ENCODE data around the gene SERPINB4. TPM values are rescaled to one million over a fixed set of nuclear protein-coding genes. Genes with fewer than 3 reads are reported as not detected.
"Not testable (repeated sequence)": the region's sequence is repeated elsewhere in the genome, so short reads cannot be mapped to it uniquely, and the experiment has no call there.

SERPINB4 gene
- polyA plus RNA-seq (2013), result not detected in 2 replicates

GRCh38 chr18:63644142-63644541 lies at the start of gene SERPINB4:
SERPINB4 (minus strand) TSS chr18:63644256; CDS start chr18:63643577, 679 bp downstream.
- not testable (repeated sequence) for H2BK12ac ChIP-seq (ENCODE audit: low read length); H4K91ac ChIP-seq (ENCODE audit: low read depth, low read length); H3K18ac ChIP-seq (ENCODE audit: low read length); H3K23ac ChIP-seq (ENCODE audit: low read length); H3K14ac ChIP-seq (ENCODE audit: low read length); H3K9me3 ChIP-seq (ENCODE audit: insufficient read depth, low read depth, low read length); H3K27me3 ChIP-seq (ENCODE audit: insufficient read depth, low read length); H3K4ac ChIP-seq (ENCODE audit: low read depth, low read length); H3K27ac ChIP-seq (ENCODE audit: low read depth, low read length); H2AK5ac ChIP-seq (ENCODE audit: low read length); H4K12ac ChIP-seq (ENCODE audit: low read depth, low read length); H3K9ac ChIP-seq (ENCODE audit: low read length); H3K4me3 ChIP-seq (ENCODE audit: low read depth, low read length); H3K79me1 ChIP-seq (ENCODE audit: low read length); H3K36me3 ChIP-seq (ENCODE audit: control insufficient read depth in 1 of 2, insufficient read depth in 2 of 2, low read length in 2 of 2); H3K4me1 ChIP-seq (ENCODE audit: control insufficient read depth in 1 of 2, insufficient read depth in 2 of 2, low read length in 2 of 2); H3K79me2 ChIP-seq (ENCODE audit: control insufficient read depth, insufficient read depth, low read length, poor library complexity); H2AFZ ChIP-seq (ENCODE audit: insufficient read depth, low read length, poor library complexity); H2BK120ac ChIP-seq (ENCODE audit: insufficient read depth, low read length, poor library complexity); H4K8ac ChIP-seq (ENCODE audit: low read depth, low read length); H2BK5ac ChIP-seq (ENCODE audit: low read depth, low read length, poor library complexity); H3K4me2 ChIP-seq (ENCODE audit: low read length)
- DNase-seq, result peak in 1 of 2 donors; percentile 36
- WGBS (ENCODE audit: extremely low coverage, insufficient coverage, insufficient read length), result no CpG with 5 or more reads among the region's 2 CpGs

- H2BK5ac ChIP-seq (ENCODE audit: low read depth, low read length, poor library complexity), result no peak overlapping the region
- H4K91ac ChIP-seq (ENCODE audit: low read depth, low read length), result no peak overlapping the region
- no peak overlapping the region for H3K4me2 ChIP-seq (ENCODE audit: low read length)
- H3K27me3 ChIP-seq (ENCODE audit: insufficient read depth, low read length), result no peaks in the 10 kb centered on the region
- H3K18ac ChIP-seq (ENCODE audit: low read length), result no peak overlapping the region
- no peak overlapping the region for H3K27ac ChIP-seq (ENCODE audit: low read depth, low read length)
- peaks cover 1 to 4% of the 10 kb centered on the region in 2 experiments for H3K4me1 ChIP-seq (ENCODE audit: control insufficient read depth in 1 of 2, insufficient read depth in 2 of 2, low read length in 2 of 2)
- H2AK5ac ChIP-seq (ENCODE audit: low read length), result no peak overlapping the region
- H3K79me2 ChIP-seq (ENCODE audit: control insufficient read depth, insufficient read depth, low read length, poor library complexity), result no peaks in the 10 kb centered on the region
- no peak overlapping the region for H3K4me3 ChIP-seq (ENCODE audit: low read depth, low read length)
- H2BK120ac ChIP-seq (ENCODE audit: insufficient read depth, low read length, poor library complexity), result no peak overlapping the region
- peak in 1 of 2 donors; percentile 49 for DNase-seq
- H3K79me1 ChIP-seq (ENCODE audit: low read length), result no peaks in the 10 kb centered on the region
- no peak overlapping the region for H3K4ac ChIP-seq (ENCODE audit: low read depth, low read length)
- no peak overlapping the region for H3K9ac ChIP-seq (ENCODE audit: low read length)
- H2BK12ac ChIP-seq (ENCODE audit: low read length), result no peak overlapping the region
- H3K23ac ChIP-seq (ENCODE audit: low read length), result no peak overlapping the region
- H4K12ac ChIP-seq (ENCODE audit: low read depth, low read length), result no peak overlapping the region
- H3K36me3 ChIP-seq (ENCODE audit: control insufficient read depth in 1 of 2, insufficient read depth in 2 of 2, low read length in 2 of 2), result no peaks in the 10 kb centered on the region
- H3K9me3 ChIP-seq (ENCODE audit: insufficient read depth, low read depth, low read length), result no peaks in the 10 kb centered on the region
- H2AFZ ChIP-seq (ENCODE audit: insufficient read depth, low read length, poor library complexity), result no peak overlapping the region
- H4K8ac ChIP-seq (ENCODE audit: low read depth, low read length), result no peak overlapping the region
- no CpG with 5 or more reads among the region's 2 CpGs for WGBS (ENCODE audit: extremely low coverage, insufficient coverage, insufficient read length)
- H3K14ac ChIP-seq (ENCODE audit: low read length), result no peak overlapping the region
Measured at GRCh38 chr18:63689064-63689463, 45.0 kb upstream of the SERPINB4 start.

DNA sequence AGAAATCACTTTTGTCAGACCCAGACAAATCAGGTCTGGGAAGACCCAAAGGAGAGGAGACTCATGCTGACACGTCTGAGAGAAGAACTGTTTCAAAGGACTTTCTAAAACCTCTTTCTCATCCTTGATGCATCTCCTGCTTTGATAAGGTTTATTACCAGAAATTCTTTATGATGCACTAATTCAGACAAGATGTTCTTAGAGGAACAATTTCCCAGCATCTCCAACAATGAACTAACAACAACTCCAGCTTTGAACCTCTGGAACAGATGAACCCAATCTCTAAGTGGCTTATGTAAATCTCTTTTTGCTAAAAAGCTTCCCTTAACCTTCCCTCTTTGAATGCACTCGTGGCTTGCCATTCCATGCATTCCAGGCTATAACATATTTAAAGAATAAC lies 42.8 kb upstream of the SERPINB4 start:
- Histone ChIP-seq H3K14ac (ENCODE audit: low read length) (no peak overlapping the region), H3K27ac (ENCODE audit: low read depth, low read length) (no peak overlapping the region), H3K18ac (ENCODE audit: low read length) (no peak overlapping the region), H3K23ac (ENCODE audit: low read length) (no peak overlapping the region), H4K91ac (ENCODE audit: low read depth, low read length) (no peak overlapping the region), H4K12ac (ENCODE audit: low read depth, low read length) (no peak overlapping the region), H3K4me2 (ENCODE audit: low read length) (no peak overlapping the region), H3K4me1 (ENCODE audit: control insufficient read depth in 1 of 2, insufficient read depth in 2 of 2, low read length in 2 of 2) (peaks cover 6 to 9% of the 10 kb centered on the region in 2 experiments), H2AFZ (ENCODE audit: insufficient read depth, low read length, poor library complexity) (no peak overlapping the region), H2AK5ac (ENCODE audit: low read length) (no peak overlapping the region), H3K4ac (ENCODE audit: low read depth, low read length) (no peak overlapping the region), H3K79me1 (ENCODE audit: low read length) (peaks cover 1% of the 10 kb centered on the region), H3K27me3 (ENCODE audit: insufficient read depth, low read length) (no peaks in the 10 kb centered on the region), H2BK120ac (ENCODE audit: insufficient read depth, low read length, poor library complexity) (no peak overlapping the region), H3K9ac (ENCODE audit: low read length) (no peak overlapping the region), H3K79me2 (ENCODE audit: control insufficient read depth, insufficient read depth, low read length, poor library complexity) (no peaks in the 10 kb centered on the region), H2BK5ac (ENCODE audit: low read depth, low read length, poor library complexity) (no peak overlapping the region), H3K36me3 (ENCODE audit: control insufficient read depth in 1 of 2, insufficient read depth in 2 of 2, low read length in 2 of 2) (no peaks in the 10 kb centered on the region), H2BK12ac (ENCODE audit: low read length) (no peak overlapping the region), H3K9me3 (ENCODE audit: insufficient read depth, low read depth, low read length) (no peaks in the 10 kb centered on the region), H4K8ac (ENCODE audit: low read depth, low read length) (no peak overlapping the region), H3K4me3 (ENCODE audit: low read depth, low read length) (no peak overlapping the region)
- peak in 1 of 2 donors; percentile 17 for DNase-seq
- no CpG with 5 or more reads among the region's 2 CpGs for WGBS (ENCODE audit: extremely low coverage, insufficient coverage, insufficient read length)

DNA sequence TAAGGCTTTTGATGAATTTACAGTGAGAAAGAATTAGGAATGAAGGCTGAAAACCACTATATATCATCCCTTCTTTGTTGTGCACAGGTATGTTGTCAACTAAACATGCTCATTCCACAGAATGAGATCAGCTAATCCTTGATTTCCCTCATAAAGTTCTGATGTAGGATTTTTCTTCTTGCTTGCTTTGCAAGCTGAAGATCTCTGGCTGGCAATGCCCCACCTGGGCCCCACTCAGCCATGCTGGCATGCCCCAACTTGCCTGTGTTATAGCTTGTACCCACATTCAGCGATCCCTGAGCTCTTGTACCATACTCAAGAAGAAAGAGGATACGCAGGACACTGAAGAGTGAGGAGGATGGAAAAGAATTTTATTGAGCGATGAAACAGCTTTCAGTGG lies 40.7 kb upstream of the SERPINB4 start:
- Histone ChIP-seq H2BK12ac (ENCODE audit: low read length) (peak overlapping the region; percentile 73), H3K79me1 (ENCODE audit: low read length) (peaks cover 1% of the 10 kb centered on the region), H2AK5ac (ENCODE audit: low read length) (no peak overlapping the region), H3K14ac (ENCODE audit: low read length) (no peak overlapping the region), H3K9me3 (ENCODE audit: insufficient read depth, low read depth, low read length) (no peaks in the 10 kb centered on the region), H3K27ac (ENCODE audit: low read depth, low read length) (no peak overlapping the region), H3K9ac (ENCODE audit: low read length) (no peak overlapping the region), H3K4me3 (ENCODE audit: low read depth, low read length) (no peak overlapping the region), H4K12ac (ENCODE audit: low read depth, low read length) (no peak overlapping the region), H3K27me3 (ENCODE audit: insufficient read depth, low read length) (no peaks in the 10 kb centered on the region), H4K91ac (ENCODE audit: low read depth, low read length) (peak overlapping the region; percentile 29), H3K4me1 (ENCODE audit: control insufficient read depth in 1 of 2, insufficient read depth in 2 of 2, low read length in 2 of 2) (peaks cover 6 to 9% of the 10 kb centered on the region in 2 experiments), H3K18ac (ENCODE audit: low read length) (no peak overlapping the region), H2BK5ac (ENCODE audit: low read depth, low read length, poor library complexity) (no peak overlapping the region), H3K4ac (ENCODE audit: low read depth, low read length) (no peak overlapping the region), H2BK120ac (ENCODE audit: insufficient read depth, low read length, poor library complexity) (no peak overlapping the region), H3K36me3 (ENCODE audit: control insufficient read depth in 1 of 2, insufficient read depth in 2 of 2, low read length in 2 of 2) (no peaks in the 10 kb centered on the region), H3K4me2 (ENCODE audit: low read length) (no peak overlapping the region), H3K23ac (ENCODE audit: low read length) (no peak overlapping the region), H2AFZ (ENCODE audit: insufficient read depth, low read length, poor library complexity) (no peak overlapping the region), H4K8ac (ENCODE audit: low read depth, low read length) (no peak overlapping the region), H3K79me2 (ENCODE audit: control insufficient read depth, insufficient read depth, low read length, poor library complexity) (no peaks in the 10 kb centered on the region)
- no CpG with 5 or more reads among the region's 3 CpGs for WGBS (ENCODE audit: extremely low coverage, insufficient coverage, insufficient read length)
- no peak for DNase-seq

Data from trophoblast cell (in vitro differentiated cells and primary cell).